ENCODE data around the gene ITIH4. TPM values are rescaled to one million over a fixed set of nuclear protein-coding genes. Genes with fewer than 3 reads are reported as not detected.
A peak's percentile ranks its signal among the peaks of the same experiment; 100 is the strongest.

ITIH4 gene
- total and polyA plus RNA-seq, 2 of the 13 experiments (the other 11 are each of a cell fraction or from before 2014, with no cell fraction given): 2.7 to 5.3 TPM

GRCh38 chr3:52775877-52776276 lies 54.6 kb downstream of the ITIH4 start (continued):
- TF ChIP-seq HMGXB4 (CRISPR knock-in tag; IDR thresholded peaks at IDR 0.05; ENCODE audit: borderline replicate concordance in 1 of 2, low read depth in 1 of 2) (peak in 1 of 2 experiments; percentile 60; a peak in 1 of 4 replicates), ZNF878 (CRISPR knock-in tag; IDR thresholded peaks at IDR 0.05) (no peak), ZNF558 (CRISPR knock-in tag; IDR thresholded peaks at IDR 0.05; ENCODE audit: borderline replicate concordance) (no peak), ONECUT2 (CRISPR knock-in tag; IDR thresholded peaks at IDR 0.05) (no peak), ZNF605 (CRISPR knock-in tag; IDR thresholded peaks at IDR 0.05) (peak; percentile 54; the same call in 1 of the 2 replicates), ATF5 (CRISPR knock-in tag; IDR thresholded peaks at IDR 0.05; ENCODE audit: low read depth) (0 out of 2 replicates have a peak, but pooled peaks have one; percentile 53), MAX (IDR thresholded peaks at IDR 0.05) (peak; percentile 10; the same call in 1 of the 2 replicates)

All from HepG2 (cell line).